ENCODE data around the gene GZMM.

GZMM gene

DNA sequence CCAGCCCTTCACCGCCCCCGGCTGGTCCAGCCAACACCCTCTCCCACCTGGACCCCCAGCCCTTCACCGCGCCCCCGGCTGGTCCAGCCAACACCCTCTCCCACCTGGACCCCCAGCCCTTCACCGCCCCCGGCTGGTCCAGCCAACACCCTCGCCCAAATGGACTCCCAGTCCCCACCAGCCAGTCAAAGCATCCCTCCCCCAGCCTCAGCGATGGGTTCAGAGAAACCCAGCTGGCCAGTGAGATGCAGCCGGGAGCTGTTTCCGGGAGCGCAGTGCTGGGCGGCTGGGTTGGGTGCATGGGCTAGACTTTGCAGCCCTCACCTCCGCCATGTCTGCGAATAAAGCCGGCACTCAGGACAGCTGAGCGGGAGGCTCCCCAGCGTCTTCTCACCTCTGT is 18.8 kb upstream of the GZMM start:
- POLR2A ChIA-PET = no interaction called here

DNA sequence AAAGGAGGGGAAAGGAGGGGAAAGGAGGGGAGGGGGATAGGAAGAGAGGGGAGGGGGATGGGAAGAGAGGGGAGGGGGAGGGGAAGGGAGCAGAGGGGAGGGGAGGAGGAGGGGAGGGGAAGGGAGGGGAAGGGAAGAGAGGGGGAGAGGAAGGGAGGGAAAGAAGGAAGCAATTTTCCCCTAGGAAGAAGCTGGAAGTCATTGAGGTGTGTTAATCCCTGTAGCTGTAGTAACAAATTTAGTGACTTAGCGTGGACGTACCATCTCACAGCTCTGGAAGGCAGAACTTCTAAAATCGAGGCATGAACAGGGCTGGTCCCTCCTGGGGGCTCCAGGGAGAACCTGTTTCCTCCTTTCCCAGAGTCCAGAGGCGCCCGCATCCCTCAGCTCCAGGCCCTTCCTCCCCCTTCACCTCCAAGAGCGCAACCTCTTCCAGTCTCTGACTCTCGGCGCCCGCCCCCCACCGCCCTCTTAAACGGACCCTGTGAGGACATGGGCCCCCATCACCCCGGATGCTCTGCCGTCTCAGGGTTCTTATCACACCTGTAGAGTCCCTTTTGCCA is 17.9 kb upstream of the GZMM start:
- no peaks in the 10 kb centered on the region for H3K4me1 ChIP-seq (ENCODE audit: control insufficient read depth, insufficient read depth, low read length)
- POLR2A ChIA-PET = interaction anchor here (0.6 to 1.0 kb wide), 4 partner anchors 15 to 108 kb away, joined by 3 to 5 read pairs (median 4); no protein-coding TSS in a partner anchor

More for the DNA sequence above, 18.8 kb upstream of the GZMM start:
- H3K4me1 ChIP-seq (ENCODE audit: control insufficient read depth, insufficient read depth, low read length) = no peaks in the 10 kb centered on the region
- H3K4me3 ChIP-seq (ENCODE audit: low read depth, low read length) = no peak overlapping the region
- CTCF ChIA-PET = interaction anchor here (0.7 to 1.3 kb wide), 3 partner anchors 14 to 61 kb away, joined by 3 to 4 read pairs (median 3); no protein-coding TSS in a partner anchor
- H3K9me3 ChIP-seq (ENCODE audit: control insufficient read depth, insufficient read depth, low read depth, low read length) = no peaks in the 10 kb centered on the region
- H3K36me3 ChIP-seq (ENCODE audit: control insufficient read depth in 2 of 2, insufficient read depth in 1 of 2, low read length in 2 of 2) = no peaks in the 10 kb centered on the region
- H3K27ac ChIP-seq (ENCODE audit: extremely low read depth, low read depth, low read length) = no peak overlapping the region
- TF ChIP-seq ZEB2 (tag by site-specific recombination; IDR thresholded peaks at IDR 0.05) (no peak), SCRT1 (tag by site-specific recombination; IDR thresholded peaks at IDR 0.05; ENCODE audit: borderline replicate concordance) (no peak)

DNA sequence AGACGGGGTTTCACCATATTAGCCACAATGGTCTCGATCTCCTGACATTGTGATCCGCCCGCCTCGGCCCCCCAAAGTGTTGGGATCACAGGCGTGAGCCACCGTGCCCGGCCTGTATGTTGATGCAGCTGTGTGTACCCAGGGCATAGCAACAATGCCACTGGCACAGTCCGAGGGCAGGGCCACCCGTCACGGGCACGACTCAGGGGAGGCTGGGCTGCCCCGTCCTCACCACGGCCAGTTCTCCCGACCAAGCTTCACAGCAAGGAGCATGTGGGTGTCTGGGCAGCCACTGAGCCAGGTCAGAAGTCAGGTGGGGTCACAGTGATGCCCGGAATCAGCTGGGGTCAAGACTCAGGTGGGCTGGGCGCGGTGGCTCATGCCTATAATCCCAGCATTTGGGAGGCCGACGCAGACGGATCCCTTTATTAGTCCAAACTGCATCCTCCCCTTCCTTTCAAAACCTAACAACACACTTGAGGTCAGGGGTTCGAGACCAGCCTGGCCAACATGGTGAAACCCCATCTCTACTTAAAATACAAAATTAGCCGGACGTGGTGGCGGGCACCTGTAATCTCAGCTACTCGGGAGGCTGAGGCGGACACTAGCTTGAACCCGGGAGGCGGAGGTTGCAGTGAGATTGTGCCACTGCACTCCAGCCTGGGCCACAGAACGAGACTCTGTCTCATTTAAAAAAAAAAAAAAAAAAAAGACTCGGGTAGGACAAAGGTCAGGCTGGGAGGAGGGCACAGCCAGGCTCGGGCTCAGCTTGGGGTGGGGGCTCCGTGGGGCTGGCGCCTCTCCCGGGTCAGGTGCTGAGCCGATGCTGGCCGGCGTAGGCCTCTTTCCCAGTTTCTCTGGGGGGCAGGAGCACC is 13.5 kb upstream of the GZMM start:
- Histone ChIP-seq H3K4me3 (ENCODE audit: low read depth, low read length) (peak overlapping the region; percentile 89), H3K4me1 (ENCODE audit: control insufficient read depth, insufficient read depth, low read length) (peaks cover 7% of the 10 kb centered on the region), H3K9me3 (ENCODE audit: control insufficient read depth, insufficient read depth, low read depth, low read length) (no peaks in the 10 kb centered on the region), H3K36me3 (ENCODE audit: control insufficient read depth in 2 of 2, insufficient read depth in 1 of 2, low read length in 2 of 2) (peaks cover 0 to 7% of the 10 kb centered on the region in 2 experiments; a peak in 1 of 3 replicates), H3K27ac (ENCODE audit: extremely low read depth, low read depth, low read length) (peak overlapping the region; percentile 96; the same call in 1 of the 2 replicates)
- ChIA-PET CTCF (interaction anchor here (0.6 to 6.4 kb wide), 2 partner anchors 20 to 66 kb away, joined by 3 to 49 read pairs; no protein-coding TSS in a partner anchor), POLR2A (interaction anchor here (0.6 to 3.8 kb wide), 7 partner anchors 8 to 188 kb away, joined by 3 to 35 read pairs (median 6); partner anchors contain the start of gene BSG)
- TF ChIP-seq HIC1 (tag by site-specific recombination; IDR thresholded peaks at IDR 0.05) (0 out of 2 replicates have a peak, but pooled peaks have one; percentile 31), ZNF677 (tag by site-specific recombination; IDR thresholded peaks at IDR 0.05) (no peak), ZNF843 (tag by site-specific recombination; IDR thresholded peaks at IDR 0.05) (no peak), ZNF510 (tag by site-specific recombination; IDR thresholded peaks at IDR 0.05; ENCODE audit: insufficient replicate concordance) (no peak), ZNF324 (tag by site-specific recombination; IDR thresholded peaks at IDR 0.05) (no peak), GLIS2 (tag by site-specific recombination; IDR thresholded peaks at IDR 0.05) (no peak), KLF16 (tag by site-specific recombination; IDR thresholded peaks at IDR 0.05) (no peak), GLIS1 (tag by site-specific recombination; IDR thresholded peaks at IDR 0.05) (peak; percentile 47), ZNF214 (tag by site-specific recombination; IDR thresholded peaks at IDR 0.05; ENCODE audit: borderline replicate concordance) (no peak), ZNF747 (tag by site-specific recombination; IDR thresholded peaks at IDR 0.05) (no peak), SCRT1 (tag by site-specific recombination; IDR thresholded peaks at IDR 0.05; ENCODE audit: borderline replicate concordance) (no peak), HOXA7 (CRISPR knock-in tag; IDR thresholded peaks at IDR 0.05; ENCODE audit: borderline replicate concordance) (no peak), ZBTB17 (tag by site-specific recombination; IDR thresholded peaks at IDR 0.05) (no peak), ZNF121 (tag by site-specific recombination; IDR thresholded peaks at IDR 0.05) (no peak), ZNF776 (tag by site-specific recombination; IDR thresholded peaks at IDR 0.05; ENCODE audit: borderline replicate concordance) (no peak), GLI4 (tag by site-specific recombination; IDR thresholded peaks at IDR 0.05) (no peak), KLF8 (tag by site-specific recombination; IDR thresholded peaks at IDR 0.05) (no peak)

More for the DNA sequence above, 17.9 kb upstream of the GZMM start:
- Histone ChIP-seq H3K36me3 (ENCODE audit: control insufficient read depth in 2 of 2, insufficient read depth in 1 of 2, low read length in 2 of 2) (no peaks in the 10 kb centered on the region), H3K9me3 (ENCODE audit: control insufficient read depth, insufficient read depth, low read depth, low read length) (no peaks in the 10 kb centered on the region), H3K4me3 (ENCODE audit: low read depth, low read length) (no peak overlapping the region), H3K27ac (ENCODE audit: extremely low read depth, low read depth, low read length) (no peak overlapping the region)
- CTCF ChIA-PET = interaction anchor here (1.3 kb wide), 1 partner anchor 20 kb away, joined by 3 read pairs; no protein-coding TSS in a partner anchor
- TF ChIP-seq ZNF138 (tag by site-specific recombination; IDR thresholded peaks at IDR 0.05; ENCODE audit: borderline replicate concordance) = no peak
- no peak for TF ChIP-seq ZNF292 (tag by site-specific recombination; IDR thresholded peaks at IDR 0.05; ENCODE audit: borderline replicate concordance, low read depth)
- TF ChIP-seq SALL2 (tag by site-specific recombination; IDR thresholded peaks at IDR 0.05; ENCODE audit: borderline replicate concordance) = no peak
- TF ChIP-seq GLIS2 (tag by site-specific recombination; IDR thresholded peaks at IDR 0.05) = no peak
- TF ChIP-seq SETDB1 (IDR thresholded peaks at IDR 0.05; ENCODE audit: insufficient read length, low read length) = no peak
- 0 out of 2 replicates have a peak, but pooled peaks have one; percentile 10 for TF ChIP-seq SCRT2 (tag by site-specific recombination; IDR thresholded peaks at IDR 0.05)
- TF ChIP-seq ZNF654 (tag by site-specific recombination; IDR thresholded peaks at IDR 0.05; ENCODE audit: low read depth) = no peak
